ENCODE measurements around the gene HTRA2. TPM values are rescaled to one million over a fixed set of nuclear protein-coding genes. Genes with fewer than 3 reads are reported as not detected.

HTRA2 gene
- total and polyA plus RNA-seq, 9 of the 15 experiments (the other 6 are each of a cell fraction or from before 2014, with no cell fraction given), result 54.2 to 71.2 (median 65.8) TPM

DNA sequence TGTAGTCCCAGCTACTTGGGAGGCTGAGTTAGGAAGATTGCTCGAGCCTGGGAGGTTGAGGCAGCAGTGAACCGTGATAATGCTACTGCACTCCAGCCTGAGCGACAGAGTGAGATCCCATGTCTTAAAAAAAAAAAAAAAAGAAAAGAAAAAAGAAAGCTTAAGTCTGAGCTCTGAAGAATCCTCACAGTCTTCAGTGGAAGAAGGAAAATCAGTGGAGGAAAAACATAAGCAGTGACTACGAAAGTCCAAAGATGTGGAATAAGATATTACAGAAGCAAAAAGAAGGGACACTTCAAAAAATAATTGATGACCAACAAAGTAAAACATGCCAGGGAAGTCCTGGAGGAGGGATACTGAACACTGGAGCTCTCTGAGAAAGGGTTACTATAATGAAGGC lies 19.5 kb upstream of the HTRA2 start:
- Histone ChIP-seq H4K20me1 (replicated peaks; ENCODE audit: control insufficient read depth, insufficient read depth, low read length) (no peaks in the 10 kb centered on the region), H3K27me3 (ENCODE audit: control insufficient read depth in 2 of 2, insufficient read depth in 2 of 2, low read length in 2 of 2) (no peaks in the 10 kb centered on the region), H3K4me2 (ENCODE audit: insufficient read depth, low read length) (no peak overlapping the region; the same call in 1 of the 2 replicates), H3K9me1 (ENCODE audit: control insufficient read depth, insufficient read depth, low read length) (no peaks in the 10 kb centered on the region), H3K4me1 (replicated peaks in 1 of 2; ENCODE audit: control insufficient read depth in 2 of 2, insufficient read depth in 2 of 2, low read length in 2 of 2) (peaks cover 26 to 47% of the 10 kb centered on the region in 2 experiments; a peak in 4 of 5 replicates), H3K9ac (ENCODE audit: insufficient read depth in 1 of 2, low read depth in 2 of 2, low read length in 2 of 2) (peak overlapping the region in 1 of 2 experiments; percentile 1; a peak in 1 of 4 replicates), H2AFZ (ENCODE audit: low read depth, low read length) (peak overlapping the region; percentile 88), H3K36me3 (ENCODE audit: control insufficient read depth, insufficient read depth, low read length) (peaks cover 9% of the 10 kb centered on the region; the same call in 2 of the 3 replicates), H3K79me2 (ENCODE audit: control insufficient read depth, insufficient read depth, low read length) (peaks cover 18% of the 10 kb centered on the region), H3K4me3 (no peak overlapping the region), H3K9me3 (replicated peaks; ENCODE audit: control insufficient read depth, insufficient read depth, low read depth, low read length) (no peaks in the 10 kb centered on the region), H3K27ac (ENCODE audit: extremely low read depth, low read depth, low read length) (no peak overlapping the region)
- BruUV-seq (replicated peaks), result no TSS peak
- intact Hi-C loops (cut with micrococcal nuclease) (no loop called here), in situ Hi-C loops (cut with MboI) (no loop called here)
- ATAC-seq (no peak), FAIRE-seq (no peak), DNase-seq (ENCODE audit: extremely low read depth in 1 of 4, low spot score in 3 of 4) (no peak)
- ChIA-PET CTCF (ENCODE audit: low intra/inter-chr PET ratio) (no interaction called here), POLR2A (interaction anchor here (0.6 to 3.3 kb wide), 7 partner anchors 9 to 92 kb away, joined by 3 to 17 read pairs (median 5); partner anchors contain the start of genes AUP1 and HTRA2)
- 71% methylated on average over 4 of the region's 4 CpGs for WGBS (ENCODE audit: insufficient coverage, low coverage, missing lambda C conversion rate)
- TF ChIP-seq, protein P1, sequence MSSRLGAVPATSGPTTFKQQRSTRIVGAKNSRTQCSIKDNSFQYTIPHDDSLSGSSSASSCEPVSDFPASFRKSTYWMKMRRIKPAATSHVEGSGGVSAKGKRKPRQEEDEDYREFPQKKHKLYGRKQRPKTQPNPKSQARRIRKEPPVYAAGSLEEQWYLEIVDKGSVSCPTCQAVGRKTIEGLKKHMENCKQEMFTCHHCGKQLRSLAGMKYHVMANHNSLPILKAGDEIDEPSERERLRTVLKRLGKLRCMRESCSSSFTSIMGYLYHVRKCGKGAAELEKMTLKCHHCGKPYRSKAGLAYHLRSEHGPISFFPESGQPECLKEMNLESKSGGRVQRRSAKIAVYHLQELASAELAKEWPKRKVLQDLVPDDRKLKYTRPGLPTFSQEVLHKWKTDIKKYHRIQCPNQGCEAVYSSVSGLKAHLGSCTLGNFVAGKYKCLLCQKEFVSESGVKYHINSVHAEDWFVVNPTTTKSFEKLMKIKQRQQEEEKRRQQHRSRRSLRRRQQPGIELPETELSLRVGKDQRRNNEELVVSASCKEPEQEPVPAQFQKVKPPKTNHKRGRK (tag; IDR thresholded peaks at IDR 0.05), result peak; percentile 82
- TF ChIP-seq GABPB1 (CRISPR knock-in tag; IDR thresholded peaks at IDR 0.05) (no peak), PML (IDR thresholded peaks at IDR 0.05; ENCODE audit: low read length) (no peak), MEIS2 (IDR thresholded peaks at IDR 0.05; ENCODE audit: partially characterized antibody) (peak; percentile 22)
- TF ChIP-seq, protein P2, sequence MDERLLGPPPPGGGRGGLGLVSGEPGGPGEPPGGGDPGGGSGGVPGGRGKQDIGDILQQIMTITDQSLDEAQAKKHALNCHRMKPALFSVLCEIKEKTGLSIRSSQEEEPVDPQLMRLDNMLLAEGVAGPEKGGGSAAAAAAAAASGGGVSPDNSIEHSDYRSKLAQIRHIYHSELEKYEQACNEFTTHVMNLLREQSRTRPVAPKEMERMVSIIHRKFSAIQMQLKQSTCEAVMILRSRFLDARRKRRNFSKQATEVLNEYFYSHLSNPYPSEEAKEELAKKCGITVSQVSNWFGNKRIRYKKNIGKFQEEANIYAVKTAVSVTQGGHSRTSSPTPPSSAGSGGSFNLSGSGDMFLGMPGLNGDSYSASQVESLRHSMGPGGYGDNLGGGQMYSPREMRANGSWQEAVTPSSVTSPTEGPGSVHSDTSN (CRISPR knock-in tag; IDR thresholded peaks at IDR 0.05; ENCODE audit: low read depth), result no peak
- TF ChIP-seq, protein P2 (tag; conservative IDR thresholded peaks at IDR 0.05; ENCODE audit: low read depth), result peak; percentile 38; the same call in 1 of the 2 replicates

Data from K562 (cell line).